ENCODE measurements around the gene PDE4D. TPM values are rescaled to one million over a fixed set of nuclear protein-coding genes. Genes with fewer than 3 reads are reported as not detected.

PDE4D gene
- total RNA-seq, 2 experiments from 2014 or later, result 164 to 175 TPM

- CTCF ChIA-PET, result no interaction called here
- DNase-seq, result no peak
- Histone ChIP-seq H3K27ac (ENCODE audit: low read depth in 1 of 2, low read length in 2 of 2) (no peak overlapping the region), H3K36me3 (ENCODE audit: insufficient read depth, low read length) (no peaks in the 10 kb centered on the region), H3K9me3 (ENCODE audit: control insufficient read depth in 1 of 2, insufficient read depth in 1 of 2, low read length in 2 of 2) (no peaks in the 10 kb centered on the region), H3K4me3 (ENCODE audit: low read length) (no peak overlapping the region), H3K27me3 (ENCODE audit: control insufficient read depth in 1 of 2, insufficient read depth in 2 of 2, low read length in 2 of 2) (peaks cover 0 to 11% of the 10 kb centered on the region in 2 experiments), H3K4me1 (ENCODE audit: insufficient read depth, low read length) (no peaks in the 10 kb centered on the region)
- ATAC-seq (ENCODE audit: poor library complexity), result no peak
- Mint-ChIP-seq H3K4me3 (no peak overlapping the region), H3K27ac (no peak overlapping the region), H3K9me3 (no peaks in the 10 kb centered on the region), H3K4me1 (ENCODE audit: low read depth) (peaks cover 9% of the 10 kb centered on the region), H3K27me3 (no peaks in the 10 kb centered on the region), H3K36me3 (ENCODE audit: low read depth) (no peaks in the 10 kb centered on the region)
- POLR2A ChIA-PET, result no interaction called here
- no peak for TF ChIP-seq CTCF (IDR thresholded peaks at IDR 0.05)
- intact Hi-C loops (cut with DNase I, micrococcal nuclease), result no loop called here
These were observed 652.0 kb downstream of the PDE4D start for GRCh38 chr5:59241552-59241951.

- no peaks in the 10 kb centered on the region for H3K36me3 ChIP-seq (ENCODE audit: insufficient read depth, low read length)
- intact Hi-C loops (cut with DNase I, micrococcal nuclease), result no loop called here
- Mint-ChIP-seq H3K4me3 (no peak overlapping the region), H3K36me3 (ENCODE audit: low read depth) (no peaks in the 10 kb centered on the region), H3K9me3 (no peaks in the 10 kb centered on the region), H3K27ac (no peak overlapping the region), H3K4me1 (ENCODE audit: low read depth) (peaks cover 9% of the 10 kb centered on the region), H3K27me3 (no peaks in the 10 kb centered on the region)
- CTCF ChIA-PET, result no interaction called here
- no peak for TF ChIP-seq CTCF (IDR thresholded peaks at IDR 0.05)
- POLR2A ChIA-PET, result no interaction called here
- no peaks in the 10 kb centered on the region for H3K9me3 ChIP-seq (ENCODE audit: control insufficient read depth in 1 of 2, insufficient read depth in 1 of 2, low read length in 2 of 2)
- DNase-seq (no peak), ATAC-seq (ENCODE audit: poor library complexity) (no peak)
- H3K4me1 ChIP-seq (ENCODE audit: insufficient read depth, low read length), result no peaks in the 10 kb centered on the region
- H3K27me3 ChIP-seq (ENCODE audit: control insufficient read depth in 1 of 2, insufficient read depth in 2 of 2, low read length in 2 of 2), result peaks cover 0 to 11% of the 10 kb centered on the region in 2 experiments
- no peak overlapping the region for H3K27ac ChIP-seq (ENCODE audit: low read depth in 1 of 2, low read length in 2 of 2)
- no peak overlapping the region for H3K4me3 ChIP-seq (ENCODE audit: low read length)
These were observed 652.4 kb downstream of the PDE4D start for GRCh38 chr5:59241119-59241518.

GRCh38 chr5:59238126-59238902 lies 655.2 kb downstream of the PDE4D start:
- H3K9me3 ChIP-seq (ENCODE audit: control insufficient read depth in 1 of 2, insufficient read depth in 1 of 2, low read length in 2 of 2), result no peaks in the 10 kb centered on the region
- H3K27me3 Mint-ChIP-seq, result no peaks in the 10 kb centered on the region
- ATAC-seq (ENCODE audit: poor library complexity), result peak; percentile 87
- intact Hi-C loops (cut with DNase I, micrococcal nuclease), result no loop called here
- no peak overlapping the region for H3K4me3 ChIP-seq (ENCODE audit: low read length)
- H3K36me3 Mint-ChIP-seq (ENCODE audit: low read depth), result no peaks in the 10 kb centered on the region
- no peaks in the 10 kb centered on the region for H3K36me3 ChIP-seq (ENCODE audit: insufficient read depth, low read length)
- H3K4me1 ChIP-seq (ENCODE audit: insufficient read depth, low read length), result no peaks in the 10 kb centered on the region
- no peak overlapping the region for H3K4me3 Mint-ChIP-seq
- H3K4me1 Mint-ChIP-seq (ENCODE audit: low read depth), result peaks cover 9% of the 10 kb centered on the region
- DNase-seq, result peak in 3 of 14 experiments; percentile 6 to 21 (median 12)
- no peak overlapping the region for H3K27ac Mint-ChIP-seq
- H3K27ac ChIP-seq (ENCODE audit: low read depth in 1 of 2, low read length in 2 of 2), result no peak overlapping the region
- peaks cover 0 to 11% of the 10 kb centered on the region in 2 experiments for H3K27me3 ChIP-seq (ENCODE audit: control insufficient read depth in 1 of 2, insufficient read depth in 2 of 2, low read length in 2 of 2)
- no peaks in the 10 kb centered on the region for H3K9me3 Mint-ChIP-seq
- ChIA-PET CTCF (no interaction called here), POLR2A (no interaction called here)
- TF ChIP-seq CTCF (IDR thresholded peaks at IDR 0.05), result no peak
